CD4-positive, alpha-beta T cell treated with Interleukin-4 for 1 hour (primary cell): ENCODE data around the gene MAP4K2.

Source experiments
- DNase-seq, 2 donors: peaks; one replicate each; pipeline ENCODE4 v3.0.0-alpha.2; 2020 to 2022

The MAP4K2 gene

DNA sequence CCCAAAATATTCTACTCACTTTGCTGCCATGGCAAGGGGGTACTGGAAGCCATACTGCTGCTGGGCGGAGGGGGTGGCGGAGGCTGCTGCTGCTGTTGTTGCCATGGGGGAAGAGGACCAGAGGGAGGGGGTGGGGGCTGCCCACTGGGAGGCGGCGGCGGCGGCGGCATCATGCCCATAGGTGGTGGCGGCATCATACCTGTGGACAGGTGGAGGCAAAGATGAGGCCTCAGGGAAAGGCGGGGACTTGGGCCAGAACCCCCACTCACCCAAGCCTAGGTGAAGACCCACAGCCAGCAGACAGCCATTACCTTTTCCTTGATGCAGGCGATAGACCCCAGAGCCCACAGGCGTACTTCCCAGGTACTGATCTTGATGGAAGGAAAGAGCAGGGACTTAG, 36.1 kb downstream of the MAP4K2 start:
- DNase-seq = no peak

DNA sequence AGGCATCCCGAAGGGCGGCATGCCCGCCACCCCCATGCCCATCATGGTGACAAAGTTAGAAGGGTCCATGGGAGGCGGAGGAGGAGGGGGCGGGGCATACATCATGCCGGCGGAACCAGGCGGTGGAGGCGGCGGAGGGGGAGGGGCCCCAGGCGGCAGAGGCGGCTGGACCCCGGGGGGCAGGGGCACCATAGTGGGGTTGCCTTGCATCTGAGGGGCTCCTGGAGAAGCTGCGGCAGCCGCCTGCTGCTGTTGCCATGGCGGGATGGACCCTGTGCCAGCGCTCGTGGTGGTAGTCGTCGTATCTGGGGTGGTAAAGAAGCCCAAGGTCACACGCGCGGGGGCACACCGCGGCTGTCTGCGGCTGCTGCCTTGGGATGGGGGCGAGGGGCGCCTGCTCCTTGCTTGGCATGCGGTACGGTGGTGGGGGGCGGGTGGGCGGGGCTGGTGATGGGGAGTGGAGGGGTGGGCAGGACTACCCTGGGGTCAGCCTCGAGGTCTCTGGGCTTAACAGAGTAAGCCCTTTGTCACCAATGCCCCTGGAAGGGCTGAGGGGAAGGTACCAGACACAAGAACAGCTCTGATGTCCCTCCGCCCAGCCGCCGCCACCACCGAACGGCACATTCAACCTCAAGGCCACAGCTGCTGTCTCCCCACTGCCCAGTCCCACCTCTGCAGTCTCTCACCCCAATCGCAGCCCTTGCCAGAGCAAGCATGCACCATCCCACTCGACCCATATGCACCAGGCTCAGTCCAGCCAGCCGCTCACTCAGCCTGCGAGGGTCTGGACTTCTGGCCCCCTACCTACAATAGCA, 37.0 kb downstream of the MAP4K2 start:
- DNase-seq = no peak

DNA sequence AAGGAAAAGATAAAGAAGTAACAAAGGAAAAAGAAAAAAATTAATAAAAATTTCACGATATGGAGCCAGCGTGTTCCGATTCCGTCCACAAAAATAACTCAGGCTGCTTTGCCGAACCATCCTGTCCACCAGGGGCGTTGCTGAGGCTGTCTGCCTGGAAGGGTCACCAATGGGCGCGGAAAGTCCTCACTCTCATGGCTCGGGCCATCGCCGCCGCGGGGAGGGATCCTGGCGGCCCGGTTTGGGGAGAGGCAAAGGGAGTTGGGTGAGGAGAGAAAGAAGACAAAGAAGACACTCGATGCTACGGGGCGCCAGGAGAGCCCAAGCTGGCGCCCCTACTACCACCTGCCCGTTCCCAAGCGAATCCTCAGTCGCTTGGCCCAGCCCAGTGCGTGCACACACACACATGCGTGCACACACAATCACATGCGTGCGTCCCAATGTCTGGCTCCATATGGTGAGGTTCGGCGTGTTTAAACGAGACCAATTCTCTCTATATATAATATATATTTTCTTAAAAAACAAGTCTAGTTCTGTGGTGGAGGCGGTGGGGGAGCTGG, 37.6 kb downstream of the MAP4K2 start:
- no peak for DNase-seq

DNA sequence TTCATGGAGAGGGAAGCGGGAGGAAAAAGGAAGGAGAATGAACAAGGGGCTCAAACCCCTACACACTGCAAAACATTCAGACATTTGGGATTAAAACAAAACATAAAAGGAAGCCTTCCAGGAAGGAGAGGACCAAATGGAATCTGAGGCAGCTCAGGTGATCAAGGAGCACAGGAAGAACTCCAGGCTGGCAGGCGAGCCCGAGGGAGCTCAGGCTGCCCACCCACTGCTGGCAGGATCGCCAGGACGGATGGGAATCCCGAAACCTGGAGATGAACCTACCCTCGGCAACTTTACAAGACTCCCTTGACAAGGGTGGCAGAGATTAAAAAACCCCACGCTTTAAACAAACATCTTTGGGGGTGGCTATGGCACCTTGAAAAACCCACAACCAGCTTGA, 38.3 kb downstream of the MAP4K2 start:
- no peak for DNase-seq

DNA sequence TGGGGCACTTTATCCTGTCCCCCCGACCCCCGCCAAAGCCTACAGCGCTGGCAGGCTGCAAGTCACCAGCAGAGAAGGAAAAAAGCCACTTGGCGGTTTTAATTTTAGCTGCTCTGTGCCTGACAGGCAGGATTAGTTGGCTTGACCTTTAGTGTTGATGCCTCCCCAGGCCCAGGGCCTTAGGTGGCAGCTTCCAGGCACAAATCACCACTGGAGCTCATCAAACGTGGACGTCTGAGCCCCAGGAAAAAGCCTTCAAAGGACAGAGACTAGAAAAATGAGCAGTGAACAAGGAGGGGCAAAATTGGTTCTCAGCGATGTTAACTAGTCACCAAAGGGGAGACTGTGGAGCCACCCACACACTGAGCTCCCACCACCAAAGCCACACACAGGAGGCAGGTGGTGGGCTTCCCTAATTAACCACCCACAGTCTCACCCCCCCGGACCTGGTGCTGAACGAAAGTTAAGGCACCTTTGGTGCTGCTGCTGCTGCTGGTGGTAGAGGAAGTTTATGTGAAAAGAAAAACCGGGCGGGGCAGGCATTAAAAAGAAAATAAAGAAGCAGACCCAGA, 38.9 kb downstream of the MAP4K2 start:
- DNase-seq = peak; percentile 74 to 80

DNA sequence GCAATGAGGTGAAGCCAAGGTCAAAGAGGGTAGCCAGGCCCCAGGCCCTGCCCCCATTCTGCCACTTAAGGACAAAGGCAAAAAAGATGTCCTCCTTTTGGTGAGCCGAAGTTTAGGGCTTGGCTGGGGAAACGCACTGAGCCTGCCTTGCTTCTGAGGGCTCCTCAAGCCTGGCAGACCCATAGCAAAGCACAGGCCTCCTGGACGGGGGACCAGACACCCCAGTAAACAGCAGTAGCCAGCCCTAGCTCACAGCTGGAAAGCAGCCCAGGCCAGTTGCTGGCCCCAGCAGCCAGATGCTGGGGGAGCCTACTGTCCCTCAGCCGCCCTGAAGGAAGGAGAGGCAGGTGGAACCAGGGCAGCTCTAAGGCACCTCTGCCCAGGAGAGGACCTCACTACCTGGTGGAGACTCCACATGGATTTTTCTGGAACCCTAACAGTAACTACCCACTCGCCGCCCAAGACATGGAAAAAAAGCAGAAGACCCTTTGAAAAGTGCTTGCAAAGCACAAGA, 39.4 kb downstream of the MAP4K2 start:
- DNase-seq = no peak

DNA sequence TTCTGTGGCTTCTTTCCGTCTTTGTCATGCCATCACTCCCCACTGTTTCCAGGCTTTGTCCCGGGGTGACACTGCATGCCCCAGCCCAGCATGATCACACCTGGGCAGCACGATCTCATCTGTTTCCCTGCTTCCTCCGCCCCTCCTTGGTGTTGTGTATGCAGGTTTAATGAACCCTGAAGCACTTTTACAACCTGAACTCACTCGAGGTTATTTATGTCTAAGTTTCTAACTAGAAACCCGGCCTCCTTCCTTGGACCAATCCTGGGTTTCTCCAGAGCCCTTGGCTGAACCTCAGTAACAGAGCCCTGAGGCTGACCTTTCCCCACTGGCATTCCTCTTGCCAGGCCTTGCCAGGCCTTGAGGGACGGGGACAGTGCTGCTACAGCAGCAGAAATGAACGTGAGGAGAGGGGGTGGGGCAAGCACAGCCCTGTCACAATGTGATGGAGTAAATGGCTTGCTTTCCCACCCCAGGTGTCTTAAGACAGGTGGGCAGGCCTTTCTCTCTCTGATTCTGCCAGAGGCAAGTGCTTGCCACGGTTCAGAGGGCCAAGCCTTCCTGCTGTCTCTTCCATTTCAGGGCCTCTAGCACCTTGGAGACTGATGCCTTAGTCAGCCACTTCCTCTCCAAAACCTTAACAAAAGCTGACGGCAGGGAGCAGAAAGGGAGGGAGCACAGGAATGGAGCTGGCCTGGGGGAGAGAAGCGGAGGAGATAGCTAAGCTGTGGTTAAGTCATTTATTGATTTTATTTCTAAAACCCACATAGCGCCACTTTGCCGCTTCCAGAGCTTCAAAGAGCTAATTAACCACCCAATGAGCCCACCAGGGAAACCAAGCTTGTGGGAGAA, 40.1 kb downstream of the MAP4K2 start:
- peak; percentile 40 to 41 for DNase-seq

DNA sequence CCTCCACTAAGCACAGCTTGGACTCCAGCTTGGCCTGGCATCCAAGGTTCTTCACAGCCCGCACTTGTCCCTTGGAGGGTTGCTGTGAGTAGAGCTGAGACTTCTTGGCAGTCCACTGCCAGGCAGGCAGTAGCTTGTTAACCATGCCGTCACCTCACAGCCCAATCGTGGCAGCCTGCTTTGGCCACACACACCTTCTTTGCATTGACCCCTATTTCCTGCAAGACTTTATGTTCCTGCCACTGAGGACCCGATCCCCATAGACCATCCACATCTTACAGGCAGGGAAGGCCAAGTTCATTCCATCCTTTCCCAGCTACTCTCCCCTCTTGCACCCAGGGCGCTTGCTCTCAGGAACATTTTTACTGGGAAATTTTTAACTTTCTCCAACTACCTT, 40.7 kb downstream of the MAP4K2 start:
- DNase-seq = peak in 1 of 2 donors; percentile 37

DNA sequence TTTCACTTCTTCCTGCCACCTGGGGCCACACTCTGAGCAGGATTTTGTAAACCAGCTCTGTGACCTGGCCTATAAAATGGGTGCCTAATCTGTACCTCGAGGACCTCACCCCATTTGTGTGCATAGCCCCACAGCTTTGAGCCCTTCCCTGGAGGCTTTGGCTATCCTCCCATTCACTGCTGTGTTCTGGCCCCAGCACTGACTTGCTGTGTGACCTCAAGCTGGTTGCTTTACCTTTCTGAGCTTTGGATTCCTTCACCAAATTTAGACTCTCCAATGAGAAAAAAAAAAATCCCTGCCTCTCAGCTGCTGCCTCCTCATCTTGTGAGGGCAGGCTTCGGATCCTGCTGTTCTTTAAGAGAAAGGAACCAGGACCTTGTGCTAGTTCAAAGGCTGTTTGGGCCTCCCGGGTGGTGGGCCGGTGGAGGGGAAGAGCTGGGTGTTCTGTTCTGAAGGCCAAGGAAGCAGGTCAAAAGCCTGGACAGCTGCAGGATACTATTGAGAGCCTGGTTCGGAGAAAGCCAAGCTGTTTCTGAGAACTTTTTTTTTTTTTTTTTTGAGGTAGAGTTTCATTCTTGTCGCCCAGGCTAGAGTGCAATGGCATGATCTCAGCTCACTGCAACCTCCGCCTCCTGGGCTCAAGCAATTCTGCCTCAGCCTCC, 42.1 kb downstream of the MAP4K2 start:
- no peak for DNase-seq

DNA sequence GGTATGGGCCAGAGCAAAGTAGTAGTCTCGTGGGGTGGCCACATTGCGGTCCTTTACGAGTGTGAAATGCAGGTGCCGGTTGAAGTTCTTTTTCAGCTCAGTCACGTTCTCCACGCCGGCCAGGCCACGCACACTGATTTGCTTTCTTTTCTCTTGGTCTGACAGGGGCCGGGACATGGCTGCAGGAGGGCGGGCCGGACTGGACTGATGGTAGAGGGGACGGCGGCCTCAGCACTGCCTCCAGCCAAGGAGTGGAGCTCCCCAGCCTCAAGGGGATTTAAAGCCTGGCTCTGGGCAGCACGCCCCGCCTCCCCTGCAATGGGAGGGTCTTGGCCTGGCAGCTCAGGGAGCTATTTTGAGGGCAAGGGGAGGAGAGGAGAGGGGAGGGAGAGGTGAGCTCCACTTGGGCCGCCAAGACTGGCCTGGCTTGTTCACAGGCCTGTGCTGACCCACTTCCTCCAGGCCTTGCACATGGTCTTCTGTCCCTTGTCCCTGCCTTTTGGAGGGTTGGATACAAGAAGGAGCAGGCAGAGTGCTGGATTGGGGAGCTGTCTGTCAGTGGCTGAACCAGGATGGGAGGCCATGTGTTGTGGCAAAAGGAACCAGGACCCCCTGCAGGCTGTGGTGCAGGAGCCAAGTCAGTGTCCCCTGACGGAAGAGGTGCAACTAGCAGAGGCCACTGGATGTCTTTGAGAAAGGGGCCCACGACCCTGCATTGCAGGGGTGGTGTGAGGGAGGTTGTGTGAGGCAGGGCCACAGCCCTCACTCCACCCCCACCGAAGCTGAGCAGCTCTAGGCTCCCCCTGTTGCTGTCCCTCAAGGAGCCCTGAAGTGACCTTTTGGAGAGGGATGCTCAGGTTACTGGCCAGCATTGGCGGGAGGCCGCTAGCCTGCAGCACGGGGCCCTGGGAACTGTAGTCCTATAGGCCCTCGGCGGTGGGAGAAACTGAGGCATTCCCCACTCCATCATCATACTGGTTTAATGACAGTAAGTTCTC, 43.0 kb downstream of the MAP4K2 start, which contains the start of gene PYGM:
PYGM (minus strand) TSS at position 253 of the 998 bp plus-strand sequence; CDS start at position 177, 76 bp downstream.
- no peak for DNase-seq

DNA sequence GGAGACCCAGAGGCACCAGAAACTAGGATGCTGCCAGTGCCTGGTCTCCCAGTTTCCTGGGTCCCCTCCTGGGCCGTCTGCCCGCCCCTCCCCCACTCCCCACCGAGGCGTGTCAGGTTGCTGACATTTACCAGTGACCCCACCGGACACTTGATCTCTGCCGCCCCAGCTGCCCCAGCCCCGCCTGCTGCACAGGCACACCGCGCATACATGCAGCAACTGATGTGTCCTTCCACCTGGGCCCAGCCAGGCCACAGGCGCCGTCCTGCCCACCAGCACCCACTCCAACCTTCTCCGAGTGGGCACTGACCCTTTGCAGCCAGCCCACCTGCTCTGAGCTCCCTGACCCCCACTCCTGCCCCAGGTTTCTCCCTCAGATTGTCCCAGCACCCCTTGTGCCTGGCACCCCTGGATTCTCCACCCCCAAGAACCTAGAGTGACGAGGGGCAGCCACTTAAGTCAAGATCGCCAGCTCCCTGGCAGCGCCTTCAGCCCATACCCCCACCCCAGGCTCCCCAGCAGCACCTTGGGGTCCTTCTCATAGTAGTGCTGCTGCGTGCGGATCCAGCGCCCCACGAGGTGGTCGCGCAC, 43.8 kb downstream of the MAP4K2 start:
- no peak for DNase-seq

DNA sequence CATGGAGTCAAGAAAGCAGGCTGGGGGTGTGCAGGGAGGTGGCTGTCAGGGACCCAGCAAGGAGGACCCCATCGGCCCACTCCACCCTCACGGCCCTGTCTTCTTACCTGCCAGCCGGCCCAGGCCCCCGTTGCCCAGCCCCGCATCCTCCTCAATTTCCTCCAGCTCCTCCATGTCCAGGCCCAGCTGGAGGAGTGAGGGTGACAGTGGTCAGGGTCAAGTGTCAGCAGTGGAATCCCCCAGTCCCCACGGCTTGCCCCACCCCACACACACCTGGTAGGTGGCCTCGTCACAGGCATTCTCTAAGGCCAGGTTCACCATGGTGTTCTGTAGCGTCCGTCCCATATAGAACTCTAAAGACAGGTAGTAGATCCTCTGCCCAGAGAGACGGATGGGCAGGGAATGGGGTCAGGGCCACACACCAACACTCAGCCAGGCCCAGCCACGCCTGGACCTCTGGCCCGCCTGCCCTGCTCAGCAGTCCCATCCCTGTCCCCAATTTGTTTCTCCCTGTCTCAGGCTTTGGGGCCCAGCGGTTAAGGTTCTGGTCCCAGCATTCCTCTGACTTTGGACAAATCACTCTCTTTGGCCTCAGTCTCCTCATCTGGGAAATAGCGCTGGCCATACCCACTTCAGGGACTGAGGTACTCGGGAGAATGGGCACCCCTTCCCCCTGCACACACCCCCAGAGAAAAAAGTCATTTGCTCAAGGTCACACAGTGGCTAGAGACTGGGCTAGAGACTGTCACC, 44.5 kb downstream of the MAP4K2 start:
- no peak for DNase-seq

DNA sequence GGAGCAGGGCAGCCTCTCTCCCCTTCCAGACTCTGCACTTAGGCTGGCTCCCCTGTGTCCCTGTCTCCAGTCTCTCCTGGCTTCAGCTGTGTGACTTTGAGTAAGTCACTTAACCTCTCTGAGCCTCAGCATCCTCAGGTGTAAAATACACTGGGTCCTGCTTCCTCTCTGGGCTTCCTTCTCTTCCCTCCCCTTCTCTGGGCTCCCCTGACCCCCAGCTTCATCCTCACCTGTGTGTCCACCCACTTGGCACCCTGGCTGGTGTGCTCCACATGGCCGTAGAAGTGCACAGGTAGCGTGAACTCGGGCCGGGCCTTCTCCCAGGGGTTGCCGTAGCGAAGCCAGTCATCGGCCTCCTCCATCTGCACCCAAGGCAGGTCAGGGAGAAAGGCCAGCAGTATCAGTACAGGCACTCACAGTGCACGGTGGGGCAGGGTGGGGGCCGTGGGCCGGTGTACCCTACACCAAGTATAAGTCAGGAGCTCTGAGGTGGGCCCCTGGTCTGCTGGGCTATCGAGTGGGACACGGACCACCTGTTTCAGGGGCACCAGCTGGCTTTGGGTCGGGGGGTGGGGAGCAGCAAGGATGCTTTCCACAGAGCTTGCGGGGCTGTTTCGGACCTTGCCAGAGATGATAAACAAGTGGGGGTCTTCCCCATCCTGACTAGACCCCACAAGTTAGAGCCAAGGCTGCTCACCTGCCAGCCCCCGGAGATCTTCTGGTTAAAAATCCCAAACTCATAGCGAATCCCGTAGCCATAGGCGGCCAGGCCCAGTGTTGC, 45.3 kb downstream of the MAP4K2 start:
- no peak for DNase-seq

DNA sequence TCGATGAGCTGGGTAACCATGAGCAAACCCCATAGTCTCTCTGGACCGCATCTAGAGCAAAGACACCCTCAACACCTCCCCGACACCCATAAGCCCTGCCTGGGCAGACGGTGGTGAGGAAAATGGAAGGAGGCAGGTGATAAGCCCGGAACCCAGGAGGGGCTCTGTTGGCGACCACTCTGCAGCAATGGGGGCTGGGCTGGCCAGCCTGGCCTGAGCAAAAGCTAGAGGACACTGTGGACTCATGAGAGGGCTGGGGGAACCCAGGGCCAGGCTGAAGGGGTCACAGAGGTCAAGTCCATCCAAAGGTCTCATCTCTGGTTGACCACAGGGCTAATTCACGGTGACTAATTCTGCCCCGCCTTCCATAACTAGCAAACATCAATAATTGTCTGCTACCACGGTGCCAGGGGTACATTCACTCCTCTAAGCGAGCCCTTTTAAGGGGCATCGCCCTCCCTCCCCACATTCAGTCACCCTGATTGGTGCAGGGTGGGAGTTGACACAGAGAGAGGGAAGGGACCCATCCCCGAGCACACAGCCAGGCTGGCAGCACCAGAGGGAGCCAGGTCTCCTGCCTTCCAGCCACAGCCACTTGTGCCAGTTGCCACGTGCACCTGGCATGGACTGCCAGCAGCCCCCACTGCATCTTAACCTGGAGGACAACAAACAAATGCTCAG, 47.2 kb downstream of the MAP4K2 start:
- DNase-seq = no peak

DNA sequence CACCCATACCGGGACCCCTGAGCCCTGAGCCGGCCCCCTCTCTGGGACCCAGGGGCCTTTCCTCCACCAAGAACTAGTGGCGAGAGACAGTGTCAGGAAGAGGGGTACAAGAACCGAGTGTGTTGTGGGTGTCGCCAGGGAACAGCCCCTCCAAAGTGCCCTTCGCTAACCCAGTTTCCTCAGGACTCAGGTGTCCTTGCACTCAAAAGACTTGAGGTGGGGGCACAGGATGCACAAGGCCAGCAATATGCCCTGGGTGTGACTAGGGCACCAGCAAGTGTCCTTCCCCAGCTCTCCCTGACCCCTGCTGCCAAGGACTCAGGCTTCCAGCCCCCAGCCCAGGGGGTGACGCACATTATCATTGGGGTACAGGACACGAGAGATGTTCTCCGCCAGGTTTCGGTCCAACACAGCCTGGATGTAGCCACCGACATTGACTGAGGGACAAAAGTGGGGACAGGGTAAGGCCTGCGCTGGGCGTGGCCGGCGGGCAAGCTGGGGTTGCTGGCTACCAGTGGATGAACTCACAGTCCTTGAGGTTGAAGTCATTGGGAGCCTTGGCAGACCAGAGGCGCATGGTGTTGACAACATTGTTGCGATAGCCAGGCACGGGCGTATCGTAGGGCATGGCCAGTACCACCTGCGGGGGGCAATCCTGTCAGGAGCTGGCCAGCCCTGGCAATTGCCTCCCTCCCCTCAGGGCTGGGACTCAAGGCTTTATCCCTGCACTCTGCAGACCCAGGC, 47.9 kb downstream of the MAP4K2 start:
- no peak for DNase-seq

DNA sequence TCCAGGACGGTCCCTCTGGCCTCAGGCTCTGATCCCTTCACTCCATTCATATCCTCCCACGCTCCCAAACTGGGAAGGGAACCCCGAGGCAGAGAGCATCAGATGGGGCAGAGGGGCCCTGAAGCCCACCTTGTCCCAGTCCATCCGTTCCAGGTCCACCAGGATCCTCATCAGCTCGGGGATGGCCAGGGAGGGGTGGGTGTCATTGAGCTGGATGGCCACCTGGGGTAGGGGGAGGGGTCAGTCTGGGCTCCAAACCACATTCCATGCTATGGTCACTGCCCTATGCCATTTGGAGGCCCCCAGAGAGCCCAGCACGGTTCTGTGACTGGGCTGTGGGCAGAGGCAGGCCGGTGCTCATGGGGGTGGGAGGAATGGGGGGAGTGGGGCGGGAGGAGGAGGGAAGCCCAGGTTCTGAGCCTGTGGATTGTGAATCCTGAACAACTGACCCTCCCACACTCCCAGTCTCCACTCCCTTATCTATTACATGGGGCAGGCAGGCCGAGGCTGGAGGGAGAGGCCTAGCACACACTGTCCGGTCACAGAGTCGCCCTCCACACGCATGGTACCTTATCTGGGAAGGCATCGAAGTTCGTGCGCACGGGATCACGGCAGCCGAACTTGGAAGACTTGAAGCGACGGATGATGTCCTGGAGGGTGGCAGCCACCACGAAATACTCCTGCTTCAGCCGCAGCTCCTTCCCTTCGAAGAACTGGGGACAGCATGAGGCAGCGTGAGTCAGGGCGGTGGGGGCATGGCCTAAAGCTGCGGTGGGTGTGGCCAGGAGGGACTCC, 48.7 kb downstream of the MAP4K2 start:
- DNase-seq = no peak
